ENCODE measurements around the gene OR4F15. TPM values are rescaled to one million over a fixed set of nuclear protein-coding genes. Genes with fewer than 3 reads are reported as not detected.

The OR4F15 gene
- total RNA-seq, 1 experiment from 2014 or later, result not detected

GRCh38 chr15:101803676-101804075 is 8.3 kb upstream of the OR4F15 start:
- no peak for DNase-seq (ENCODE audit: low spot score)

- no peak for DNase-seq (ENCODE audit: low spot score)
Observed at GRCh38 chr15:101804375-101804774, 7.6 kb upstream of the OR4F15 start.

GRCh38 chr15:101804941-101805340 is 7.1 kb upstream of the OR4F15 start:
- DNase-seq (ENCODE audit: low spot score), result no peak

- no peak for DNase-seq (ENCODE audit: low spot score)
Observed at GRCh38 chr15:101805605-101806345, 6.2 kb upstream of the OR4F15 start.

GRCh38 chr15:101807345-101807945 is 4.6 kb upstream of the OR4F15 start:
- no peak for DNase-seq (ENCODE audit: low spot score)

- no peak for DNase-seq (ENCODE audit: low spot score)
Observed at GRCh38 chr15:101808201-101808600, 3.8 kb upstream of the OR4F15 start.

GRCh38 chr15:101810456-101810855 is 1.5 kb upstream of the OR4F15 start:
- no peak for DNase-seq (ENCODE audit: low spot score)

- peak; percentile 46 for DNase-seq (ENCODE audit: low spot score)
Observed at GRCh38 chr15:101810876-101811275, 1.1 kb upstream of the OR4F15 start.

GRCh38 chr15:101813803-101814534 is 2.0 kb downstream of the OR4F15 start:
- no peak for DNase-seq (ENCODE audit: low spot score)

GRCh38 chr15:101820781-101821180 is 8.8 kb downstream of the OR4F15 start:
- no peak for DNase-seq (ENCODE audit: low spot score)

GRCh38 chr15:101827257-101827656 is 15.3 kb downstream of the OR4F15 start:
- DNase-seq (ENCODE audit: low spot score), result no peak

GRCh38 chr15:101828774-101829173 is 16.8 kb downstream of the OR4F15 start:
- no peak for DNase-seq (ENCODE audit: low spot score)

GRCh38 chr15:101841656-101842055 is 29.7 kb downstream of the OR4F15 start:
- DNase-seq (ENCODE audit: low spot score), result no peak

GRCh38 chr15:101844916-101845315 is 32.9 kb downstream of the OR4F15 start:
- no peak for DNase-seq (ENCODE audit: low spot score)

GRCh38 chr15:101852356-101852755 is 40.4 kb downstream of the OR4F15 start:
- DNase-seq (ENCODE audit: low spot score), result no peak

Small RNA genes lying within 50 kb of the gene (small RNA-seq; reads per million reads assigned to genes)
- gene RN7SL209P, result not detected

Other genes starting within 250 kb of the OR4F15 start
- 21.0 and 23.9 TPM in 2 replicates for gene TM2D3, start 159.8 kb upstream of the OR4F15 start, total RNA-seq (2014; rRNA removed; shearing (Covaris generic))
- gene TARS3, start 87.7 kb upstream of the OR4F15 start, total RNA-seq (2014; rRNA removed; shearing (Covaris generic)), result 5.7 and 5.8 TPM in 2 replicates
- not detected in 2 replicates for gene OR4F6, start 8.7 kb upstream of the OR4F15 start, total RNA-seq (2014; rRNA removed; shearing (Covaris generic))

Data from HT-29 (cell line).